ENCODE measurements around the gene SLC2A13. TPM values are rescaled to one million over a fixed set of nuclear protein-coding genes. Genes with fewer than 3 reads are reported as not detected.

The SLC2A13 gene
- total and polyA plus RNA-seq, 10 of the 15 experiments (the other 5 are each of a cell fraction or from before 2014, with no cell fraction given): 0.05 to 3.7 (median 0.25) TPM

GRCh38 chr12:40020261-40020691, 85.6 kb downstream of the SLC2A13 start:
- Histone ChIP-seq H3K27ac (ENCODE audit: control insufficient read depth, insufficient read depth) (no peak overlapping the region), H3K9me3 (replicated peaks; ENCODE audit: control insufficient read depth, insufficient read depth, low read length) (no peaks in the 10 kb centered on the region), H3K4me1 (ENCODE audit: control insufficient read depth, insufficient read depth, low read length) (no peaks in the 10 kb centered on the region), H3K36me3 (ENCODE audit: control insufficient read depth in 2 of 2, insufficient read depth in 2 of 2, low read length in 1 of 2) (no peaks in the 10 kb centered on the region), H2AFZ (ENCODE audit: control insufficient read depth, low read depth, low read length) (no peak overlapping the region), H3K9ac (ENCODE audit: control insufficient read depth, insufficient read depth, low read length) (no peak overlapping the region), H3K79me2 (ENCODE audit: control insufficient read depth, insufficient read depth, low read length) (no peaks in the 10 kb centered on the region), H3K4me3 (no peak overlapping the region), H3K4me2 (ENCODE audit: control insufficient read depth, insufficient read depth) (no peak overlapping the region), H4K20me1 (ENCODE audit: control insufficient read depth, insufficient read depth) (no peaks in the 10 kb centered on the region), H3K27me3 (replicated peaks in 1 of 2; ENCODE audit: control insufficient read depth in 2 of 2, insufficient read depth in 2 of 2, low read length in 1 of 2) (no peaks in the 10 kb centered on the region)
- FAIRE-seq (no peak), DNase-seq (ENCODE audit: low read depth, low spot score) (no peak), ATAC-seq (no peak)
- RAD21 ChIA-PET (ENCODE audit: unreplicated experiment): no interaction called here
- 62% methylated on average over 4 of the region's 4 CpGs for WGBS (ENCODE audit: insufficient coverage, insufficient replicate concordance, low lambda C conversion rate, missing lambda C conversion rate)
- POLR2A ChIA-PET: no interaction called here
- SMC1A ChIA-PET (ENCODE audit: uncharacterized antibody, unreplicated experiment): interaction anchor here (0.9 to 1.0 kb wide), 2 partner anchors 12 to 87 kb away, joined by 3 to 4 read pairs; no protein-coding TSS in a partner anchor
- intact Hi-C loops (cut with micrococcal nuclease; ENCODE audit: unreplicated experiment): no loop called here
- no peak for TF ChIP-seq USF2 (IDR thresholded peaks at IDR 0.05; ENCODE audit: borderline replicate concordance, low read depth, low read length)
- TF ChIP-seq TCF12 (IDR thresholded peaks at IDR 0.05; ENCODE audit: low read depth, low read length): no peak
- TF ChIP-seq FOXK2 (IDR thresholded peaks at IDR 0.05): no peak
- no peak for TF ChIP-seq E2F8 (IDR thresholded peaks at IDR 0.05; ENCODE audit: low read depth, partially characterized antibody)
- no peak for TF ChIP-seq SIX5 (IDR thresholded peaks at IDR 0.05; ENCODE audit: low read depth, low read length, severe bottlenecking)
- CTCF ChIA-PET: interaction anchor here (4.0 kb wide), 1 partner anchor 10 kb away, joined by 23 read pairs; no protein-coding TSS in a partner anchor
- no TSS peak for BruUV-seq (replicated peaks)
- in situ Hi-C loops (cut with MboI): no loop called here

Measured in GM12878 (cell line).